Measurements from ENCODE around the gene TBX20. TPM values are rescaled to one million over a fixed set of nuclear protein-coding genes. Genes with fewer than 3 reads are reported as not detected.

Gene TBX20
- total RNA-seq, 2 experiments from 2014 or later, result not detected

- Mint-ChIP-seq H3K4me3 (no peak overlapping the region), H3K4me1 (ENCODE audit: low read depth) (peaks cover 13% of the 10 kb centered on the region), H3K27ac (no peak overlapping the region), H3K9me3 (no peaks in the 10 kb centered on the region), H3K27me3 (peaks cover 88% of the 10 kb centered on the region), H3K36me3 (ENCODE audit: low read depth) (peaks cover 4% of the 10 kb centered on the region)
- ChIA-PET CTCF (interaction anchor here (1.2 to 2.4 kb wide), 2 partner anchors 14 to 369 kb away, joined by 3 to 5 read pairs; no protein-coding TSS in a partner anchor), POLR2A (interaction anchor here (0.6 kb wide), 1 partner anchor 934 kb away, joined by 3 read pairs; no protein-coding TSS in a partner anchor)
- DNase-seq (no peak), ATAC-seq (no peak)
- intact Hi-C loops (cut with micrococcal nuclease), result no loop called here
- TF ChIP-seq CTCF (IDR thresholded peaks at IDR 0.05), result no peak
These were observed 1.7 kb upstream of the TBX20 start for GRCh38 chr7:35255443-35256255.

GRCh38 chr7:35254496-35255442 is 869 bp upstream of the TBX20 start:
- no peak overlapping the region for H3K27ac Mint-ChIP-seq
- intact Hi-C loops (cut with micrococcal nuclease), result no loop called here
- peak overlapping the region; percentile 24 for H3K4me3 Mint-ChIP-seq
- DNase-seq (no peak), ATAC-seq (no peak)
- H3K9me3 Mint-ChIP-seq, result no peaks in the 10 kb centered on the region
- peaks cover 4% of the 10 kb centered on the region for H3K36me3 Mint-ChIP-seq (ENCODE audit: low read depth)
- no peak for TF ChIP-seq CTCF (IDR thresholded peaks at IDR 0.05)
- ChIA-PET CTCF (interaction anchor here (1.2 kb wide), 1 partner anchor 13 kb away, joined by 3 read pairs; no protein-coding TSS in a partner anchor), POLR2A (no interaction called here)
- H3K4me1 Mint-ChIP-seq (ENCODE audit: low read depth), result peaks cover 13% of the 10 kb centered on the region
- peaks cover 86% of the 10 kb centered on the region for H3K27me3 Mint-ChIP-seq

- DNase-seq, result no peak
- Mint-ChIP-seq H3K9me3 (no peaks in the 10 kb centered on the region), H3K27ac (no peak overlapping the region), H3K4me1 (ENCODE audit: low read depth) (peaks cover 12% of the 10 kb centered on the region), H3K4me3 (peak overlapping the region; percentile 49), H3K36me3 (ENCODE audit: low read depth) (peaks cover 3% of the 10 kb centered on the region), H3K27me3 (peaks cover 85% of the 10 kb centered on the region)
- TF ChIP-seq CTCF (IDR thresholded peaks at IDR 0.05), result no peak
- intact Hi-C loops (cut with micrococcal nuclease), result no loop called here
- ChIA-PET CTCF (no interaction called here), POLR2A (no interaction called here)
- ATAC-seq, result no peak
These were observed 515 bp downstream of the TBX20 start for GRCh38 chr7:35253460-35253709.

- H3K4me3 Mint-ChIP-seq, result peak overlapping the region; percentile 49
- CTCF ChIA-PET, result no interaction called here
- peaks cover 85% of the 10 kb centered on the region for H3K27me3 Mint-ChIP-seq
These were observed 1.1 kb downstream of the TBX20 start for GRCh38 chr7:35252612-35253459.

More at GRCh38 chr7:35252612-35253459, 1.1 kb downstream of the TBX20 start:
- intact Hi-C loops (cut with micrococcal nuclease), result no loop called here
- Mint-ChIP-seq H3K27ac (no peak overlapping the region), H3K9me3 (no peaks in the 10 kb centered on the region), H3K4me1 (ENCODE audit: low read depth) (peaks cover 11% of the 10 kb centered on the region), H3K36me3 (ENCODE audit: low read depth) (peaks cover 2% of the 10 kb centered on the region)
- no peak for ATAC-seq
- POLR2A ChIA-PET, result no interaction called here
- DNase-seq, result no peak
- no peak for TF ChIP-seq CTCF (IDR thresholded peaks at IDR 0.05)

Measured in activated CD8-positive, alpha-beta T cell treated with anti-CD3 and anti-CD28 coated beads for 36 hours (primary cell).